ENCODE measurements around the gene TEKT1.
A peak's percentile ranks its signal among the peaks of the same experiment; 100 is the strongest.
"Not testable (repeated sequence)": the region's sequence is repeated elsewhere in the genome, so short reads cannot be mapped to it uniquely, and the experiment has no call there.

The TEKT1 gene

DNA sequence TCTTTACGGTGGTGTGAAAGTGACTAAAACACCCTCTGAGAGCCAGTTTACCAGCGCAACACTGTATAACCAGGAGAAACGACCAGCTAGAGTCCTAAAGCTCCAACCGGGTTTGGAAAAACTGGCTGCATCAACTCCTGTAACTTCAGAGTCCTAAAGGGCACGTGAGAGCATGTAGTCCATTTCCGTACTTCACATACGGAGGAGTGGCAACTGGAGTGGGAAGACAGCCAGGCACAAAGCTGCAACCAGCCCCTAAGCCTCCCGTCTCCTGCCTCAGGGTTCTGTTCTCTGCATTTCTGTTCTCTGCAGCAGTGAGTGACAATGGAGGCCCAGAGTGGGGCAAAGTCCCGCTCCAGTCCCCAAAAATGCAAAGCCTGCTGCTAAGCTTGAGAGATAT, 19.2 kb downstream of the TEKT1 start:
- no peak for DNase-seq

DNA sequence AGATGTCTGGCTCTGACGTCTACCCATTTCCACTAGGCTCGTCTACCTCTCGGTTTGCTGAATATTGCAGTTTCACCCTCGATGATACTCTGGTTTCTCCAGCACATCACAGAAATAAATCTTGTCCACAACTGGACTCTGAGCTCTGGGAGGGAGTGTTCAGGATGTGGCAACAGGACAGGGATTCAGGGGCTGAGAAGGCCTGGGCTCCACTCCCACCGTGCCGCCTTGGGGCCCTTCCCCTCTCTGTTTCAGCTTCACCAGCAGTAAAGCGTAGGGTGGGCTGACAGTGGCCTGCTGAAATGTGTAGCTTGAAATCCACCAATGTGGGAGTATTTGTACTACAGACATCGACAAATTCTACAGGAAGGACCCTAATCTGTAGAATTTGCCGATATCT, 20.0 kb downstream of the TEKT1 start:
- DNase-seq: no peak

DNA sequence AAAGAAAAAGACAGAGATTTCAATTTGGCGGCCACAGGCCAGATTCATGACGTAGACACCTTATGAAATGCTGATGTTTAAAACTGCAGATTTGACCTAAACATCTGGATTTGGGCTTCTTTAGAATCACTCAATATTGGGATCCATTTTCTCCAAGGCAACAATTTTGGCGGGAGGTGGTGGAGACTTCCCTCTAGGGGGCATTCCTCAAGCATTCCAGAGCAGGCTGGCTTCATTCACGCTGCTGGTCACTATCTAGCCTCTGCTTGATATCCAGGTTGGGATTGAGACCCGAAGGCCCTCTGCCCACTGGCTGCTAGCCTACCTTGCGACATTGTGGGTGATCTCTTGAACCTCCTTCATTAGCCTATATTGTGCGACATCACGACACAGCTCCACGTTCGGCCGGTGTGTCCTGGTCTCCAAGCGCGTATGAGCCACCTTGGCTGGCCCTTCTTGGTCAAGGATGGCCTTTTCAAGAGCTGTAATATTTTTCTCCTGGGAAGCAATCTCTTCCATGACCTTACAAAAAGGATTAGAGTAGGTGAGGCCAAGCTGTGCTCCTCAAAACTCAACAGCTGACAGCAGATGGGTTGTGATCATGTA, 31.0 kb downstream of the TEKT1 start:
- no peak for DNase-seq

DNA sequence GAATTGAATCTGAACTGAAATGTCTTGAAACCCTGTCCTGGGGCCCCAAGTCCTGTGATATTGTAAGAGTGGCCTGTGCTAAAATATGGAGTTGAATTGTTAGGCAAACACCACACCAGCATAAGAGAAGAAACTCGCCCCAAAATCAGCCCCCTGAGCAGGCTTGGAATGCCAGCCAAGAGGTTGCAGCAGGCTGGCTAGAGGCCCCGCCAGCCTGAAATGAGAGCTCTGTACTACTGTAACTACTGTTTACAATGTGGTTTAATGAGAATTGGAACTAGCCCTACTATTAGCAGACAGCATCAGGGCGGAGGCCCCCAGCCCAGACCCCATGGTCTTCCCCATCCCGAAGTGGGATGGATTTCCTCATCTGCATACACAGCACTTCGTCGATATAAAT, 31.8 kb downstream of the TEKT1 start:
- DNase-seq: no peak

DNA sequence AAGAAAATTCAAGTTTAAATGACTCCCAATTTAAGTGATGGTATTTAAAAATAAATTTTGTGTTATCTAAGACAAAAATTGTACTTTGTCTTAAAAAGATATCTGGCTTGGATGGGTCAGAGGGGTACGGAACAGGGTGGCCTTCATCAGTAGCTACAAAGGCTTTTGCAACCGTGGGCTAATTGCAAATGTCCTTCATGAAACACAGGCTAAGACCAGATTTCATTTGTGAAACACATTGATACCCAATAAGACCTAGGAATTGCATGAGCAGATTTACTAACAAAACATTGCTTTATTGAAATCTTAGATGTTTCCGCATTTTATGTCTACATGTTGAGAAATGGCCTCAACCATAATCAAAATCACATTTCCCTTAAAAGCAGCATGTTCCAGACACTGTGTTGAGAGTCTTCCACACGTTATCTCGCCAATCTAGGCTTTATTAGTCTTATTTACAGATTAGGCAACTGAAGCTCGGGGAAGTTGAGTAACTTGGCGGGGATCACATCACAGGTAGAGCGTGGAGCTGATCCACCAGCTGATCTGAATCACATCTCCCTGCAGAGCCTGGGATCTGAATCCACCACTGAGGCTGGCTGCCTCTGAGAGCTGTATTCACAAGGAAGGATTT, 33.7 kb downstream of the TEKT1 start:
- no peak for DNase-seq

DNA sequence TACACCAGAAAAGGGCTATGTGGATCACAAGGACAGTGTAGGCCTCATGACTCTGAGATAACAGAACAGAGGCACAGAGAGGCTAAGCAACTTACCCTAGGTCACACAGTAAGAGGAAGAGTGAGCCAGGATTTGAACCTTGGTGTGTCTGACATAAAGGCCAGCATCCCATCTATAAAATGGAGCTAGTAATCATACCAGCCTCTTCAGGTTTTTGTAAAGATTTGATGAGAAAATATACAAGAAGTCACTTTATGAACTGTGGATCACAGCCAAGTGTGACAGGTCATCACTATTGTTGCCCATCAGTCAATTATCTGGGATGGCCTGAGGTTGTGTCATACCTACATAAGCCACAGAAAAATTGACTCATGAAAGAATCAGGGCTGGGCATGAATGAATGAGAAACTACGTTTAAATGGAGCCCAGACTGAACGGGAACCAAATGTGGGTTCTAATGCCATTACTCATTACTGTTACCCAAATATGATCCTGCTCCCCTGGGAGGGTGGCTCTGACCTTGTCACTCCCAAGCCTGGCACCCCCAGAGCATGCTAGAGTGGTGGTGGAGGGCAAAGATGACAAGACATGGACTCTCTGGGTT, 34.5 kb downstream of the TEKT1 start:
- no peak for DNase-seq

DNA sequence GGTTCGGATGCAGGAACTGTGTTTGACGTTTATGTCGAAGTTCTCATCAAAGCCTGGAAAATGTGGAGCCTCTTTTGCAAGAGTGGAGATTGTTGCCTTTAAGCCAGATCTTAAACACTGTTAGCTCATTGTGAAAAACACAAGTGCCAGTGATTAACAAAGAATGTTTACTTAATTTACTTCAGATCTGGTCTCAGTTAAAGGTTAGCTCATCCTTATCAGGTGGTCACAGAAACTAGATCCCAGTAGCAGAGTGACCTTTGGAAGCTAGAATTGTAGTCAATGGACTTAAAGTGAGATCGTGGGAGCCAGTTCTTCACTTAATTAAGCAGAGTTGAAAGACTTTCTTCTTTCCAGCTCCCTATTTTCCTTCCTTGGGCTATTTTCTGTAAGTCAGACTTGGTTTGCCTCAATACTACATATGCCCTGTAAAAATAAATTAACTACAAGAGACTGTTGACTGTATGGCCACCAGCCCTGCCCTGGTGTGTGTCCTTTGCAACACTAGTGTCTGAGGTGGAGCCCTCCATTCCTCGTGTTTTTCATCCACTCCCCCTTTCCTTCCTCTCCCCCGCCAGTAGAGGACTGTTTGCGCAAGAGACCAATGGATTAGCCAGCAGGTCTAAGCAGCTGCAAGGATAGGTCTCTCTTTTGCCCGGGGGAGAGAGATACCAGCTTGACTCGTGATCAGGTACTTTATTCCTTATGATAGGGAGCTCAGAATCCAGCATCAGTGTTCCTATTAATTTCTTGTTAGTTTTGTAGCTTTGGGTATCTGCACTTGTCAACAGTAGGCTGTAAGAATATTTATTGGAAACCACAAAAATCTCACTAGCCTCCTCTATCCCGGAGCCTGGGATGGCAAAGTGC, 35.3 kb downstream of the TEKT1 start:
- DNase-seq: no peak

DNA sequence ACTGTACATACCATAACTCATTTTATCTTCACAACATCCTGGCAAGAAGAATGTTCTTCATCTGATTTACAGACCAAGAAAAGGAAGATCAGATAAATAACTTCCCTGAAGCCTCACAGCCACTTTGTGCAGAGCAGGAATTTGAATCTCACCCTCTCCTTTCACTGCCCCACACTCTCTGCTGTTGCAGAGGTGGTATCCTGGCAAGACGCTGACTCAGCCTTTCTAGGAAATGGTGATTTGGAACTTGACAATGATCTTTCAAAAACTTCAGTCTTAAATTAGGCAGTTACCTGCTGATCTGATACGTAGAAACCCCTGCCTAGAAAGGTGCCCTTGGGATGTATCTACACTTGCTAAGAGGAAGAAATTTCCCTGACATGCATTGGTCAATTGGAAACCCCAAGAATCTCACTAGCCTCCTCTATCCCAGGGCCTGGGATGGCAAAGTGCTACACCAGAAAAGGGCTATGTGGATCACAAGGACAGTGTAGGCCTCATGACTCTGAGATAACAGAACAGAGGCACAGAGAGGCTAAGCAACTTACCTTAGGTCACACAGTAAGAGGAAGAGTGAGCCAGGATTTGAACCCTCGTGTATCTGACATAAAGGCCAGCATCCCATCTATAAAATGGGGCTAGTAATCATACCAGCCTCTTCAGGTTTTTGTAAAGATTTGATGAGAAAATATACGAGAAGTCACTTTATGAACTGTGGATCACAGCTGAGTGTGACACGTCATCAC, 37.6 kb downstream of the TEKT1 start:
- no peak for DNase-seq

DNA sequence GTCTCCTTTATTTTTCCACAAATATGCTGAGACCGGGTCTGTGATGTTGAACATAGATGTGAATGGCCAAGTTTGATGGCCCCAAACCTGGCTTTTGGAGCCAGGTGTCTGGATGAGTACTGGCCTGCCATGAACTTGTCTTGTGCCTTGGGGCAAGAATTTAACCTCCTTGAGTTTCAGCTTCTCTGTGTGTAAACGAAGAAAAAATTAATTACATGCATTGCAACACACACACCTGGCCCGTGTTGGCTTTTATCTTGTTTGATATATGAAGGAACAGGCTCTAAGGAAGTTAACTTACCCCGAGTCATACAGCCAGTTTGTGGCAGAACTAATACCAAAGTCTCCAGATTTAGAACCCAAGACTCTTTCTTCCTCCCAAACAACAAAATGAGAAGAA, 42.4 kb downstream of the TEKT1 start:
- DNase-seq: no peak

DNA sequence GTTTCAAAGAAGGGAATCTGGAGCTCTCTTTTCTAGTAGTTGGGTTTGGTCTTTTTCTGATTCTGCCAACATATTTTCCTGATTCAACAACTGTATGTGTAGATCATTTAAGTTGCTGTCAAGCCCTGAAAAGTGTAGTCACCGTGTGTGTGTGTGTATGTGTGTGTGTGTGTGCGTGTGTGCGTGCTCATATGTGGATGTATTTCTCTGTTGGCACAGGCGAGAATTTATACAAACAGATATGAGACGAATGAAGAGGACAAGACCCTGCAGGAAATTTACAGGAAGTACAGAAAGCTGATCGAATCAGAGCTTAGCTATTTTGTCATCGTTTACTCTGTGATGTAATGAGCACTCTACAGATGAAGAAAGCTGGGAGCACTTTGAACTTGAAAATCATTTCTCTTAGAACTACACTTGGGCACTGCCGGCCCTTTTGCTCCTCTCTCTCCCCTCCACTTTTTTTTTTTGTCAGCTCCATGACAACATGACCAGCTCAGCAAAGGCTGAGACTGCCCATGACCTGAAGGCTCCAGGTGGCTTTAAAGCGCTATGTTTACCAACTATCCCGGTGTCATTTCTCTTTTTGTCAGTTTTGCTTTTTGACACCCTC, 44.3 kb downstream of the TEKT1 start:
- DNase-seq: peak in 2 of 3 experiments; percentile 35 to 61

DNA sequence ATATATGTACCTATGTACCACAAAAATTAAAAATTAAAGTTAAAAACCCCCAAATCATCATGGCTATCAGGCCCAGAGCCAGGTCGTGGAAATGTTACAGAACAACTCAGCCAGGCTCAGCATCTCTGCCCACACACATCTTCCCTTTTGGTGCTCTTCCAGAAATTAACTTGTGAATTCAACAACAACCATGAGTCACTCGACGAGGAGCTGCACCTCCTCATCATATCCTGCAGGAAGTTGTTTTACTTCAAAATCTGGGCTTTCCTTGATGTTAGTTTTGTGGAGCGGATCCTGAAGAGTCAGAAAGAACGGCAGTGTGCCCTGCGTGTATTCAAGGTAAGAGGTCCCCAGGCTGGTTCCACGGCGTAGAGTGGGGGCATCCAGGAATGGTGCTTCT, 44.9 kb downstream of the TEKT1 start:
- peak in 1 of 3 experiments; percentile 44 for DNase-seq

DNA sequence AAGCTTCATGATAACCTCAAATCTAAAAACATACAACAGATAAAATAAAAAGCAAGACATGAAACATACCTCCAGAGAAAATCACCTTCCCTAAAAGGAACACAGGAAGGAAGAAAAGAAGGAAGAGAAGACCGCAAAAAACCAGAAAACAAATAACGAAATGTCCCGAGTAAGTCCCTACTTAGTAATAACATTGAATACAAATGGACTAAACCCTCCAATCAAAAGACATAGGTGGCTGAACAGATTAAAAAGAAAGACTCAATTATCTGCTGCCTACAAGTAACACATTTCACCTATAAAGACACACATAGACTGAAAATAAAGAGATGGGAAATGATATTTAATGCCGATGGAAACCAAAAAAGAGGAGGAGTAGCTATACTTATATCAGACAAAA, 49.3 kb downstream of the TEKT1 start:
- no peak for DNase-seq

DNA sequence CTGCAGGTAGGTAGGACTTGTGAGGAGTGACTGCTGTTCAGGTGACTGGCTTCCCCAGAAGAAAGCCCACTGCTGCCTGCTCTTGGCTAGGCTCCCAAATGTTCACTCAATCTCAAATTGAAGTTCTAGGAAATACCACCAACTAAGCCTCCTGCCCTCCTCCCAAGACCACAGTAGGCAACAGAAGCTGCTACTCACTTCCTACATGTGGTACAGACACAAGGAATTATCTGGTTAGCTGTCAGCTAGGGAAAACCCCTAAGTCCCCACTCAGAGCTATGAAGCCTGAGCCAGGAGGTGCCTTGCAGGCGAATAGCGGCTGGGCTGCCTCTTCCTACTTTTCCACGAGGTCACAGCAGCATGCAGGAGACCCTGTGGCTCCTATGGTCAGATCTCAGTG, 50.6 kb downstream of the TEKT1 start:
- DNase-seq: no peak

DNA sequence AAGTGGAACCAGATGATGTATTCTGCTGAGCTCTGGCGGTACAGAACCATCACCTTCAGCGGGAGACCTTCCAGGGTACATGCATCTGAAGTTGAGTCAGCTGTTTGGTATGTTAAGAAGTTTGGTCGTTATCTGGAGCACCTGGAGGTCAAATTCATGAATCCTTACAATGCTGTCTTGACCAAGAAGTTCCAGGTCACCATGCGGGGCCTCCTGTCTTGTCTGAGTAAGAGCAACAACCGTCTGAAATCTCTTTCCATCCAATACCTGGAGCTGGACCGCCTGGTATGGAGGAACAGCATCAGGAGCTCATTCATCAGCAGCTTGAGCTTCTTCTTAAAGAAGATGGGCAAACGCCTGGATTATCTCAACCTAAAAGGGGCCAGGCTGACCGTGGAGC, 51.5 kb downstream of the TEKT1 start:
- no peak for DNase-seq

DNA sequence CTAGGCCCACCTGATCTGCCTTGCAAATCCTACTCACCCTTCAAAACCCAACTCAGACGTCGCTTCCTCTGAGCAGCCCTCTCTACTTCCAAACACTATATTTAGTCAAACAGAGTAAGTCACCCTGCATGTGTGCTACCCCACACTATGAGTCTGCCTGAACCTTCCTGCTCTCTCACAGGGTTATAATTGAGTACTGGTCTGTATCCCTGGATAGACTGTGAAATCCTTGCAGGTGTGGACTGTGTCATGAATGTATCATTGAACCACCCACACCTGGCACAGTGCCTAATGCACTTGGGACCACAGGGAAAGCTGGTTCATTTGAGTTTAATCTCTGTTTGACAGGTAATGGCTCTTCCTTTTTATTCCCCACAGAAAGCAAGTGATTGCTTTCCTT, 52.1 kb downstream of the TEKT1 start:
- DNase-seq: no peak

DNA sequence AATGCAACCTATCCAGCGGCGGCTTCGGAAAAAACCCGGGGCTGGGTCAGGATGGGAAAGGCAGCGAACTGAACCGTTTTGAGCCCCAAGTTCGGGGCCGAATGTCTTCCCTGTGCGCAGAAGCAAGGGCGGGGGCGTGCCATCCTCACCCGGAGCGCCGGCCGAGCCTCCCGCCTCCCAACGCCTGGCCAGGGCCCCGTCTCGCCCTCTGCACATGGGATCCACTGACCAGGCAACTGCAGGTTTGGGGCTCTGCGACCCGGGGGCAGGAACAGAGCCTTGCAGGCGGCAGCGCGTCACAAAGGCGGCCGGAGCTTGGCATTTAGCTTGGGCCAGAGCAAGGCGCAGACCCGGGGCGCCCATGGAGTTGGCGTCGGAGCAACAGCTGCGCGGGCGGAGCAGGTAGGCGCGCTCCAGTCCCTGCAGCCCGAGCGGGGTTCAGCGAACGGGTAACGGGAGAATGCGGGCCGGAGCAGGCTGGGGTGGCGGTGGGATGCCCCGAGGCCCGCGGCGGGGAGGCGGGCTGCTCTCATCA, 55.6 kb downstream of the TEKT1 start, which contains the start of gene FBXO39:
TSS of gene FBXO39 (plus strand) at position 345 of the 535 bp plus-strand sequence. CDS start 3,654 bp downstream, outside the sequence.
- DNase-seq: peak in 1 of 3 experiments; percentile 9

DNA sequence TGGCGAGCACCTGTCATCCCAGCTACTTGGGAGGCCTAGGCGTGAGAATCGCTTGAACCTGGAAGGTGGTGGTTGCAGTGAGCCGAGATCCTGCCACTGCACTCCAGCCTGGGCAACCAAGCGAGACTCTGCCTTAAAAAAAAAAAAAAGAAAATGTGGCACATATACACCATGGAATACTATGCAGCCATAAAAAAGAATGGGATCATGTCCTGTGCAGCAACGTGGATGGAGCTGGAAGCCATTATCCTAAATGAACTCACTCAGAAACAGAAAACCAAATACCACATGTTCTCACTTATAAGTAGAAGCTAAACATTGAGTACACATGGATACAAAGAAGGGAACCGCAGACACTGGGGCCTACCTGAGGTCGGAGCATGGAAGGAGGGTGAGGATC, 56.6 kb downstream of the TEKT1 start:
- not testable (repeated sequence) for DNase-seq

DNA sequence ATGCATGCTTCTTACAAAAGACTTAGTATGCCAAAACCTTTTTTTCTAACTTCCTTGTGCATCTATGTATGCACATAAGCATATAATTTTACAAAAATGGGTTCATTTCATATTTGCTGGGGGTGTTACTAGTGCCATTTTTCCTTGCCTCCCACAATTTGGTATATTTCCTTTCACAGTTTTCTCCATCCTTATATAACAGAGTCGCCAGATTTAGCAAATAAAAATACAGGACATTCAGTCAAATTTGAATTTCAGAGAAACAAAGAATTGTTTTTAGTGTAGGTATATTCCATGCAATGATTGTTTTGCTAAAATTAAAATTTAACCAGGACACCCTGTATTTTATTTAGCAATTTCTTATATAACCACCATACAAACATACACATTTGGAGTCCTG, 59.5 kb downstream of the TEKT1 start:
- no peak for DNase-seq

DNA sequence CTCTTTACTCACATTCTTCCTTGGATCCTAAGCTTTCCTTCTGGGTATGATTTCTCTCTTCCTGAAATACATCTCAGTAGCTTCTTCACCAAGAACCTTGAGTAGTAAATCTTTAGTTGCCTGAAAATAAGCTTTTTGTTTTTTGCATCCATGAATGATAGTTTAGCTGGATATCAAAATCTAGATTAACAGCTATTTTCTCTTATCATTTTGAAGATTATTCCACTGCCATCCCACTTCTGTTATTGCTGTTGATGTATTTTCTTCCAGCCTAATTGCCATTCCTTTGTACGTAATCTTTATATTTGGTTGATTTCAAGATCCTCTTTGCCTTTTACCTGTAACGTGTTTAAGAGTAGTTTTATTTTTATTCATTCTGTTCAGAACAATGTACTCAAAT, 63.1 kb downstream of the TEKT1 start:
- DNase-seq: no peak

DNA sequence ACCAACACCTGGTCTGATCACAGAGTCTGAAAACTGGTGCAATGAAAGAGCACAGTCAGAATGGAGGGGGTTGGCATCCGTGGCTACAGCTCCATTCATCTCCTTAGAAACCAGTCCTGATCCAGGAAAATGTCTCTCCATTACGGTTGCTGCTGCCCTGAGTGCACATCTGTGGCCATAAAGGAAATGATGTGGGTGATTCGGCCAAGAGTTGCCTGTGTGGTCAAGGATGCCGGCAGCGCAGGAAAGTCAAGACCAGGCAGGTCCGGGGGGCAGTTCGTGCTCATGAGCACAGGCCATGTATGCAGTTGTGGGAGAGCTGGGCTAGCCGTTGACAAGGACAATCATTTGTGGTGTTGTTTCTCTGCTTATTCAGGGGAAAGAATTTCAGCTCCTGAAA, 69.8 kb downstream of the TEKT1 start:
- DNase-seq: no peak

DNA sequence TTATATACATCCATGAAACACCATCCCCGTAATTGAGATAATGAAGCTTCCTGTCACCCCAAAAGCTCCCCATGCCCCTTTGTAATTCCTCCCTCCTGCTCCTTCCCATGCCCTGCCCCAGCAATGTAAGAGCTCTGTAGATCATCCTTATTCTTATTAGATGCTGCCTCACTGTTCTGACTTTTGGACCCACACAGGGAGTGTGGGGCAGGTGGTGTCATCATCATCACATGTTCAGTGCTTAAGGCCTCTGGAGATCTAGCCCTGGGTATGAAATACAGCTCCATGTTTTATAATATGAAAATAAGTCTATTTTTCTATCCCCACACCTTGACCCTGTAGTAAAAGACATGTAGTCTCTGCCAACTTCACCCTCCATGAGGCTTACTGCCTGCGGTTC, 73.8 kb downstream of the TEKT1 start:
- no peak for DNase-seq

DNA sequence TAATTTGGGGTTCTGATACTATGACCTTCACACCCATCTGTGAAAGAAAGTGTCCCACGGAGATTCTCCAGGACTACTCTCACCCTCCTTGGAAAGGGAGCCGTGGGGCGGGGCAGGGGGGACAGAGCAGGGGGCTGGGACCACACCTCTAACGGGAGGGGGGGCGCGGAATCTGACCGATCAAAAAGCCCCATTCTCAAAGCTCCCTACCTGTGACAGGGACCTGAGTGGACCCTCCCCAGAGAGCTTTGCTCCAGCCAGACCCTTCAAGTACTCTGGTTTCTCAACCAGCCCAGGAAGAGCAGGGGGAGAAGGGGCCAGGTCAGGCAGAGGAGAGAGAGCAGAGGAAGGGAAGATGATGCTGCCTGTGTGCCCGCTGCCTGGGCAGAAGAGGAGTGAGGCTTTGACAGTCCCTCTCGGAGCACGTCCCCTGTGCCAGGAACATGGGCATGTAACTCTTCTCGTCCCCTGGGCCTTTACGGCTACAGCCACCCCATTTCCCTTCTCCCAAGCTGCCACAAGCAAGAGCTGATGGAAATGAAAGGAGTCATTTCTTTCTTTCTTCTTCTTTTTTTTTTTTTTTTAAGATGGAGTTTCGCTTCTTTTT, 75.0 kb downstream of the TEKT1 start:
- DNase-seq: no peak

All from NCI-H1417 (cell line).